ENCODE measurements around the gene IGFL4.

GRCh38 chr19:46063201-46063600 lies 22.4 kb upstream of the IGFL4 start:
- no peak for TF ChIP-seq EP300 (IDR thresholded peaks at IDR 0.05; ENCODE audit: low read depth)
- no peak for TF ChIP-seq CTCF (IDR thresholded peaks at IDR 0.05)

Data from transverse colon (tissue), 3 donors.